Myocyte (in vitro differentiated cells): ENCODE data around the gene CATSPERD. TPM values are rescaled to one million over a fixed set of nuclear protein-coding genes. Genes with fewer than 3 reads are reported as not detected.

Experiments used
- DNase-seq: peaks from one replicate; pipeline ENCODE4 v3.0.0-alpha.2; 2012; ENCODE audit warnings: low read depth
- total RNA-seq: library from RNA; depleted of rRNA; stranded (reverse); fragments of >200 nt; gene quantifications from 2 replicates; pipeline ENCODE4 v1.2.3, GENCODE V29; 2014

The CATSPERD gene
- total RNA-seq, 1 donor from 2014 or later, result not detected

GRCh38 chr19:5782945-5783919 lies 62.8 kb downstream of the CATSPERD start:
- no peak for DNase-seq

GRCh38 chr19:5784581-5785147 lies 64.2 kb downstream of the CATSPERD start, which contains the start of gene PRR22:
PRR22 (minus strand) TSS chr19:5784746; CDS start chr19:5784660, 86 bp downstream.
- DNase-seq, result no peak

- no peak for DNase-seq
Observed at GRCh38 chr19:5785423-5785822, 65.0 kb downstream of the CATSPERD start.

GRCh38 chr19:5786593-5787408 lies 66.4 kb downstream of the CATSPERD start:
- no peak for DNase-seq

GRCh38 chr19:5787409-5788182 lies 67.2 kb downstream of the CATSPERD start:
- no peak for DNase-seq

- DNase-seq, result no peak
Observed at GRCh38 chr19:5788422-5788821, 68.0 kb downstream of the CATSPERD start.

GRCh38 chr19:5789351-5789761 lies 68.9 kb downstream of the CATSPERD start:
- no peak for DNase-seq

GRCh38 chr19:5789886-5790558 lies 69.6 kb downstream of the CATSPERD start:
- DNase-seq, result no peak

- DNase-seq, result peak; percentile 97
Observed at GRCh38 chr19:5790559-5791520, 70.4 kb downstream of the CATSPERD start, which contains the start of gene DUS3L. DUS3L (minus strand) TSS chr19:5791163; CDS start chr19:5791141, 22 bp downstream.

GRCh38 chr19:5792224-5792623 lies 71.8 kb downstream of the CATSPERD start:
- no peak for DNase-seq

- DNase-seq, result no peak
Observed at GRCh38 chr19:5793188-5793587, 72.8 kb downstream of the CATSPERD start.

GRCh38 chr19:5795382-5795919 lies 75.0 kb downstream of the CATSPERD start:
- DNase-seq, result no peak

- DNase-seq, result no peak
Observed at GRCh38 chr19:5798244-5798643, 77.8 kb downstream of the CATSPERD start.

- peak; percentile 79 for DNase-seq
Observed at GRCh38 chr19:5799247-5800241, 79.1 kb downstream of the CATSPERD start.

- DNase-seq, result no peak
Observed at GRCh38 chr19:5800361-5801270, 80.2 kb downstream of the CATSPERD start.
